ENCODE results near the gene KIF23.

- TF ChIP-seq REST (IDR thresholded peaks at IDR 0.05; ENCODE audit: low read depth, low read length) (no peak), CTCF (IDR thresholded peaks at IDR 0.05) (peak; percentile 24; the same call in 1 of the 2 replicates), USF1 (IDR thresholded peaks at IDR 0.05; ENCODE audit: borderline replicate concordance, low read depth) (no peak), SIN3A (IDR thresholded peaks at IDR 0.05; ENCODE audit: borderline replicate concordance, low read depth, low read length) (no peak), MAX (IDR thresholded peaks at IDR 0.05; ENCODE audit: low read depth) (no peak), RFX5 (IDR thresholded peaks at IDR 0.05; ENCODE audit: low read length) (no peak), POLR2AphosphoS5 (IDR thresholded peaks at IDR 0.05; ENCODE audit: low read depth, low read length) (no peak), EP300 (IDR thresholded peaks at IDR 0.05; ENCODE audit: borderline replicate concordance in 1 of 2, low read depth in 1 of 2, low read length in 1 of 2) (no peak), FOSL2 (IDR thresholded peaks at IDR 0.05; ENCODE audit: borderline replicate concordance, low read depth) (no peak), RCOR1 (IDR thresholded peaks at IDR 0.05; ENCODE audit: low read length) (no peak), YY1 (IDR thresholded peaks at IDR 0.05; ENCODE audit: low read depth) (no peak), NFIC (IDR thresholded peaks at IDR 0.05; ENCODE audit: borderline replicate concordance) (no peak)
Measured at GRCh38 chr15:69380100-69380725, 33.9 kb upstream of the KIF23 start.
